HUDEP-2 (cell line): Measurements from ENCODE around the gene GAGE10.
"Not testable (repeated sequence)": the region's sequence is repeated elsewhere in the genome, so short reads cannot be mapped to it uniquely, and the experiment has no call there.

Experiments
- DNase-seq, 76 experiments: peaks; one replicate each; lab custom pipeline; 2025; ENCODE audit not compliant: unreplicated experiment in 76 of 76; lab: John Stamatoyannopoulos, UW

The GAGE10 gene

GRCh38 chrX:49273181-49273727, 30.2 kb upstream of the GAGE10 start:
- DNase-seq: peak in 8 of 76 experiments; percentile 0 to 37 (median 0)

DNA sequence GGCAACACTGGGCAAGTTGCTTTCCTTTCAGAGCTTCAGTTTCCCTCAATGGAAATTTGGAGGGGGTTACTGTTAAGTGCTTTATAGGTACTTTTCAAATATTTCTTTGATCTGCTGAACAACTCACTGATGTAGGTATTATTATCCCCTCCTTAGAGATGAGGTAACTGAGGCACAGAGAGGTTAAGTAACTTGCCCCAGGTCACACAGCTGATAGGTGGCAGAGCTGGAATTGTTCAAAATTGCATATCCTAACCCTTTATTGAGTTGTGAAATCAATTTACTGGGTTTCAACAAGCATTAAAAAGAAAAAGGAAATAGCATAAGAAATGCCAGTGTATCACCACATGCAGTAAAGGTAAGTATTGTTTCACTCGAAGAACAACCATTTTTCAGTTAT, 27.2 kb upstream of the GAGE10 start:
- DNase-seq: no peak

DNA sequence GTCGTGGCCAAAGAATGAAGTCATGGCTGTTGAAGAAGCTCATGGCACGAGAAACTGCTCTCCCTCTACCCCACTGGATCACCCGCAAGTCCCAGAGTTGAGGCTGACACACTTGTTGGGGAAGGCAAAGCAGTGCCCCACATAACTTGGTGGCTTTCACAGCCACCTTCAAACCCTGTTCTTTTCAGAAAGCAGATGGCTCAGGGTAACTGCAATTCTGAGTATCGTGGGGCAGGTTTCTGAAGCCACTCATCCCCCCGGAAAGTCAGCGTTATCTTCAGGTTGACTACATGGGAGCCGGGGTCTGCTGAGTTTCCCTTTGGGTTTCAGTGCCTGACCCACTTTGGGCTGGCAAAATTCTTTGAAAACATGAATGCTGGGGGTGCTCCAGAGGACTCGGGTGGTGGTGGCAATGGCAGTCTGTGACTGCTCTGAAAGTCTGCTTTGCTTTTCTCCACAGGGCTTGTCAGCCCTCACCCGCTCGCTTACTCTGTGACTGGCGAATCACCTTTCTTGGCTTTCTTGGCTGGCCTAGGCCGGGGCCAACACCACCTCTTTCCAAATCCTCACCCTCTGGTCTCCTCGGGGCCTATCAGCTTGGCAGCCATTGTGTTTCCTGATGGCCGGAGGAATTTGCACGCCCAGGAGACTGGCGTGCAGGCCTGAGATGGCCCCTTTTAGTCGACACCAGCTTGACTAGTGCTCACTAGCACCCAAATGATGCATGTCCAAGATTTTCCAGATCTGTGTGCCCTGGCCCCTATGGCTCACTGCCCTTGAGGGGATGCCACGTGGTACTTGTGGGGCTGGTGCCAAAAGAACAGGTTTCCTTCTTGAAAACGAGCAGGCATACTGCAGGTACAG, 26.5 kb upstream of the GAGE10 start:
- DNase-seq: no peak

- no peak for DNase-seq
Observed at GRCh38 chrX:49277535-49277830, 26.0 kb upstream of the GAGE10 start.

DNA sequence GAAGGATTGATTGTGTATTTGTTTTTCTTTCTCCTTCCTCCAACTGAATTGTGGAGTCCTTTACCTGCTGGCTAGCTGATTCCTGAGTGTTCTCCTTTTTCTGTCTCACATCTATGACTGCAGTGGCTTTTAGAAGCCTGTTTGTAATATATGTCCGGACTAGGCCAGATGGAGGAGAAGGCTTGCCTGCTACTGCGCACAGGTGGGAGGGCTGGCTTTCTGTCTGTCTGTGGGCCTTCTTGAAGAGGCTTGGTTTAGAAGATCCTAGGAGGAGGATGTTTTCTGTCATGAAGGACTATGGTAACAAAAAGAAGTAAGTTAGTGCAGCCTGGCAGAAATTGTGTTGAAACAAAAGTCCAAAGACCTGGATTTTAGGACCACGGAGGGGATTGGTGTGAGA, 25.4 kb upstream of the GAGE10 start:
- no peak for DNase-seq

GRCh38 chrX:49282647-49283011, 20.8 kb upstream of the GAGE10 start:
- DNase-seq: no peak

DNA sequence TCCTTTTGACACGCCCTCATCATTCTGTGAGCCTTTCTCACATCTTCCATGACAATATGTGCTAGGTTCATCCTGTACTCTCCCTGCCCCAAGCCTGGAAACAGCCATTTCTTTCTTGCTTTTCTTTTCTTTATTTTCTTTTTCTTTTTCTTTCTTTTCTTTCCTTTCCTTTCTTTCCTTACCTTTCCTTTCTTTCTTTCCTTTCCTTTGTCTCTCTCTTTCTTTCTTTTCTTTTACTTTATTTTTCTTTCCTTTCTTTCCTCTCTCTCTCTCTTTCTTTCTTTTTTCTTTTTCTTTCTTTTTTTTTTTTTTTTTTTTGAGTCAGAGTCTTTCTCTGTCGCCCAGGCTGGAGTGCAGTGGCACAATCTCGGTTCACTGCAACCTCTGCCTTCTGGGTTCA, 19.2 kb upstream of the GAGE10 start:
- DNase-seq: no peak

DNA sequence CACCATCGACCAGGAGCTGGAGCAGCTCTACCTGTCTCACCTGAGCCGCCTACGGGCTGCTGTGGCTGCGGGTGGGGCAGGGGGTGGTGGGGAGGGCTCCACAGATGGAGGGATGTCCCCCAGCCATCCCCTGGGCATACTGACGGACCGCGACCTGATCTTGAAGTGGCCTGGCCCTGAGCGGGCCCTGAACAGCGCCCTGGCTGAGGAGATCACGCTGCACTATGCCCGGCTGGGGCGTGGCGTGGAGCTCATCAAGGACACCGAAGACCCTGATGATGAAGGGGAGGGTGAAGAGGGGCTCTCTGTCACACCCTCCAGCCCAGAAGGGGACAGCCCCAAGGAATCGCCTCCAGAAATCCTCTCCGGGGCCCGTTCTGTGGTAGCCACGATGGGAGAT, 17.3 kb upstream of the GAGE10 start:
- no peak for DNase-seq

DNA sequence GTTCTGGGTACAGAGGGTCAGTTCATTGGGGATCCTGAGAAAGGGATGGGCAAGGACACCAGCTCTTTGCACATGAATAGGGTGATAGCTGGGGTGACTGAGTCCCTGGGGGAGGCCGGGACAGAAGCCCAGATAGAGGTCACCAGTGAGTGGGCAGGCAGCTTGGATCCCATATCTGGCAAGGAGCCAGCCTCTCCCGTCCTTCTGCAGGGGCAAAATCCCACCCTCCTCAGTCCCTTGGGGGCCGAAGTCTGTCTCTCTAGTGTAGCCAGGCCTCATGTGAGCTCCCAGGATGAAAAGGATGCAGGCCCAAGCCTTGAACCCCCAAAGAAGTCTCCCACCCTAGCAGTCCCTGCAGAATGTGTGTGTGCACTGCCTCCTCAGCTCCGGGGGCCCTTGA, 16.9 kb upstream of the GAGE10 start:
- no peak for DNase-seq

GRCh38 chrX:49287665-49288064, 15.8 kb upstream of the GAGE10 start:
- DNase-seq: no peak

DNA sequence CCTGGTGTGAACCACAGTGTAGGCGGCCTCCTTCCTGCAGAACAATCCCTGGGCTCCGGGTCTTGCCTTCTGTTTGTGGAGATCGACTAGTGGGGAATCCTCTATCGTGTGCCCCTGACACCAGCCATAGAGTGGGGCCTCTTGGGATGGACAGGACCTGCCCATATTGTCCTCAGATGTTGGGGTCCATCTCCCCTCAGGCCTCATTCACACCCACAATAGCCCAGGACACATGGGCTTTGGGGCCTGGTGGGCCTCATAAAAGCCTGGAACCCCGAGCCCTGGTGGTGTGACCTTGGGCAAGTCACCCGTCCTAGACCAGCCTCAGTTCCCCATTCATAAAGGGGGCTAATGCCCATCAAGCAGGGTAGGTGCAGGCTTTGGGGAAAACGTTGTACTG, 13.2 kb upstream of the GAGE10 start:
- DNase-seq: no peak

DNA sequence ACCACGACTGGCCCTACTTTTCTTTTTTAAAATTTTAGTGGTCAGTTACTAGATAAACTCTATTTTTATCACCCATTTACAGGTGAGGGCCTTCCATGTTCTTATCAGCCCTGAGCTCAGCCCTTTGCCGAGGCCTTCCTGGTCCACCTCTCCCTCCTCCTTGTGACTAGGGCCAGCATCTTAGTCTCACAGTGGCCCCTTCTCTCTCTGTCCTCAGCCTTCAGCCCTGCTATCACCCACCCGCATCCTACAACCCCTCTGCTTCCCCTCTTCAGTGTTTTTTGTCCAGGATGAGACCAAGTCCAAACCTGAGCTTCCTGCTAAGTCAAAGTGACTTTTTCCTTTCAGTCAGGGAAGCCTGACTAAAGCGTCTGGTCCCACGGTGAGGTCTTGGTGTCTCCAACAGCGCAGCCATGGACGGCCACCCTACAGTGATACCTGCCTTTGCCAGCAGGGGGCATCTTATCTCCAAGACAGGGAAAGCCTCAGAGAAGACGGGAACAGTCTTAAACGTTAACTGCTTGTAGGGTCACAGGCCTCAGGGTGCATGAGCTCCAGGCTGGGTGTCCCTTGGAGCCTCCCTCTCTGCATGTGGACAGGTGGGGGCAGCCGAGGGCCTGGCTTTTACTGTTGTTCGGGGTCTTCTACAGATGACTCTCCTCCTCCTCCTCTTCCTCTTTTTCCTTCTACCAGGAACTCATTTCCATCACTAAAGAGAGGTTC, 11.7 kb upstream of the GAGE10 start:
- peak in 54 of 76 experiments; percentile 0 to 61 (median 26) for DNase-seq

- DNase-seq: no peak
Observed at GRCh38 chrX:49292400-49293362, 10.8 kb upstream of the GAGE10 start.

GRCh38 chrX:49299293-49299692, 4.2 kb upstream of the GAGE10 start:
- not testable (repeated sequence) for DNase-seq

DNA sequence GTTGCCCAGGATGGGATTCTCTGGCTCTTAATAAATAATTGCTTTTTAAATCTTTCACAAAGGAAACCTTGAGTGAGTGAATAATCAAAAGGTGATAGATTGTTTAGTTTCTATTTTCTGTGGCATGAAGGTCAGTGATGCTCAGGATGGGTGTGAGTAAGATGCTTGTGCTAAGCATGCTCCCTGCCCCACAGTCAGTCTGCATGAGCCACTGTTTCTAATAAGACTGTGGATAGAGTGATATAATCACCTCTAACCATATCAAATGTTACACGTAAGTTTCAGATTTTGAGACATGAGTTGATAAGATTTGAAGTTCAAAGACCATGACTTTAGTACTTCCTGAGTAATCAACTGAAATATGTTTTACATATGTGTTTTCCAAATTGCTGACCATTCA, 2.7 kb upstream of the GAGE10 start:
- no peak for DNase-seq

- DNase-seq: not testable (repeated sequence)
Observed at GRCh38 chrX:49307775-49308174, 4.3 kb downstream of the GAGE10 start.

DNA sequence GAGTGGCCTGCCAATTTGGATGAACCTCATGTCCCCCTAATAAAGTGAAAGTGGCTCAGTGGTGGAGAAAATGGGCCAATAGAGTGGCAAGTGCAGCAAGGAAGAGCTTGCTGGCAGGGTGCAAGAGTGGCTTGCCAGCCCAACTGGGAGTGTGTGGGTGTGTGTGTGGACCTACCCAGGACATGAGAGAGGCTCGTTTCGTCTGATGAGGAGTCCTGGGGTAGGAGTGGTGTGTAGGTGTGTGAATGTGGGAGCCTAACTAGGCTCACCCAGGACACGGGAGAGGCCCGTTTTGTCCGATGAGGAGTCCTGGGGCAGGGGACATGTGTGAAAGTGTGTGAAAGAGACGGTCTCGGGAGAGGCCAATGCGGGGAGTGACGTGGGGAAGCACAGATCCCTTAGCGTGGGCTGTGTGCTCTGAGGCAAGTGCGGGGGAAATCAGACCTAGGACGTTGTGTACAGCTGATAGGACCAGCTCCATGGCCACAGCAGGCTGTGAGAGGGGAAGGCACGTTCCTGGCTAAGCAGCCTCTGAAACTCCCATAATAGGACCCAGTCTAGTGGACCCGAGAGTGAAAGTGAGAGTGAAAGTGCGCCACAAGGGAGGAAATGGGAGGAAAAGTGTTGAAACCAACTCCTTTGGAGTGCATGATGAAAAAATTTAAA, 5.3 kb downstream of the GAGE10 start:
- no peak for DNase-seq

GRCh38 chrX:49309401-49309981, 6.0 kb downstream of the GAGE10 start:
- no peak for DNase-seq

DNA sequence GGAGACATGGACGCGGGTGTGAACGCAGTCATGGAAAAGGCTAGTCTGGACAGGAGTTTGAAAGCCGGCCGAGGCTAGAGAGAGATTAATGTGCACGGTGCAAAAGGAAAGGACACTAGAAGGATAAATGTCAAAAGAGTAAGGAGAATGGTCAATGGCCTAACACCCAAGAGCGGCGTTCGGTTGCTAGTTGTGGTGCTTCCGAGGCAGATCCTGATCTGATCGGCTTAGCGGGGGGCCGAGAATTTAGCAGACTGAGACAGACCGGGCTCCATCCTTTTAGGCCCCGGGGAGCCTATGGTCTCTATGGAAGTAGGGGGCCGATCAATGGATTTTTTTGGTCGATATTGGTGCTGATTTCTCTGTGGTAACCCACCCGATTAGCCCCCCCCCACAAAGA, 6.9 kb downstream of the GAGE10 start:
- DNase-seq: no peak

GRCh38 chrX:49312176-49312575, 8.7 kb downstream of the GAGE10 start:
- DNase-seq: no peak
